ENCODE data around the gene SFRP4.

The SFRP4 gene

GRCh38 chr7:37924491-37925041, 7.9 kb upstream of the SFRP4 start:
- DNase-seq (ENCODE audit: low read depth) = no peak

- DNase-seq (ENCODE audit: low read depth) = no peak
Measured at GRCh38 chr7:37923996-37924395, 7.4 kb upstream of the SFRP4 start.

- no peak for DNase-seq (ENCODE audit: low read depth)
Measured at GRCh38 chr7:37921876-37922275, 5.3 kb upstream of the SFRP4 start.

GRCh38 chr7:37920849-37921805, 4.5 kb upstream of the SFRP4 start:
- DNase-seq (ENCODE audit: low read depth) = peak; percentile 49

GRCh38 chr7:37920305-37920848, 3.8 kb upstream of the SFRP4 start, which contains the start of gene EPDR1:
Gene EPDR1 (plus strand): TSS chr7:37920640. CDS start chr7:37920940, 300 bp downstream.
- peak; percentile 39 for DNase-seq (ENCODE audit: low read depth)

GRCh38 chr7:37918526-37918925, 1.9 kb upstream of the SFRP4 start:
- no peak for DNase-seq (ENCODE audit: low read depth)

- DNase-seq (ENCODE audit: low read depth) = no peak
Measured at GRCh38 chr7:37916017-37916672, 472 bp downstream of the SFRP4 start.

GRCh38 chr7:37915438-37915837, 1.2 kb downstream of the SFRP4 start:
- DNase-seq (ENCODE audit: low read depth) = no peak

GRCh38 chr7:37912756-37913155, 3.9 kb downstream of the SFRP4 start:
- DNase-seq (ENCODE audit: low read depth) = no peak

- DNase-seq (ENCODE audit: low read depth) = no peak
Measured at GRCh38 chr7:37908221-37908788, 8.3 kb downstream of the SFRP4 start.

- DNase-seq (ENCODE audit: low read depth) = no peak
Measured at GRCh38 chr7:37901890-37902524, 14.6 kb downstream of the SFRP4 start.

- DNase-seq (ENCODE audit: low read depth) = no peak
Measured at GRCh38 chr7:37901236-37901827, 15.3 kb downstream of the SFRP4 start.

GRCh38 chr7:37899712-37900247, 16.8 kb downstream of the SFRP4 start:
- no peak for DNase-seq (ENCODE audit: low read depth)

- no peak for DNase-seq (ENCODE audit: low read depth)
Measured at GRCh38 chr7:37894671-37895070, 21.9 kb downstream of the SFRP4 start.

GRCh38 chr7:37893359-37893758, 23.3 kb downstream of the SFRP4 start:
- DNase-seq (ENCODE audit: low read depth) = no peak

- DNase-seq (ENCODE audit: low read depth) = no peak
Measured at GRCh38 chr7:37882086-37882485, 34.5 kb downstream of the SFRP4 start.

Data from CMK (cell line).